H1 (cell line): ENCODE data around the gene MRPL27. TPM values are rescaled to one million over a fixed set of nuclear protein-coding genes. Genes with fewer than 3 reads are reported as not detected.

ENCODE experiments used
- ATF3 ChIP-seq: IDR thresholded peaks from 2 replicates; pipeline ENCODE4 v1.6.1; 2011; ENCODE audit warnings: low read depth, mild to moderate bottlenecking, low read length; ENCODE audit not compliant: insufficient read depth
- CTCF ChIP-seq, 3 experiments: IDR thresholded peaks; 1 replicate in 2 of 3; 2 replicates in 1 of 3; pipeline versions ENCODE4 v1.5.1 to v1.6.1; 2011; ENCODE audit warnings: low read length in 3 of 3, mild to moderate bottlenecking in 3 of 3, inconsistent platforms in 2 of 3, low read depth in 1 of 3, moderate library complexity in 1 of 3; ENCODE audit not compliant: insufficient read depth in 1 of 3; ENCODE audit errors: control extremely low read depth in 1 of 3
- PHF8 ChIP-seq: fragments of 200-600 bp; sonication (generic); conservative IDR thresholded peaks from 2 replicates; pipeline ENCODE4 v1.7.1; 2012; ENCODE audit warnings: low read depth, mild to moderate bottlenecking, inconsistent platforms, low read length, moderate library complexity
- RAD21 ChIP-seq, 2 experiments: IDR thresholded peaks in 1 of 2; conservative IDR thresholded peaks in 1 of 2; 2 replicates each; pipeline ENCODE4 v1.6.1; 2011; ENCODE audit warnings: low read depth in 2 of 2, low read length in 2 of 2, improper control_type of control experiment in 1 of 2, inconsistent platforms in 1 of 2, mild to moderate bottlenecking in 1 of 2, moderate library complexity in 1 of 2
- RXRA ChIP-seq: IDR thresholded peaks from 2 replicates; pipeline ENCODE4 v1.6.1; 2011; ENCODE audit warnings: low read depth, mild to moderate bottlenecking, low read length, moderate library complexity; ENCODE audit not compliant: insufficient read depth
- SIN3A ChIP-seq, 2 experiments: IDR thresholded peaks in 1 of 2; conservative IDR thresholded peaks in 1 of 2; 2 replicates each; pipeline ENCODE4 v1.6.1; 2011 to 2012; ENCODE audit warnings: low read length in 2 of 2, improper control_type of control experiment in 1 of 2, low read depth in 1 of 2, mild to moderate bottlenecking in 1 of 2
- SIRT6 ChIP-seq: IDR thresholded peaks from one replicate; pipeline ENCODE4 v1.7.1; 2012; ENCODE audit warnings: low read length, inconsistent platforms
- polyA plus RNA-seq, 7 experiments: library from polyadenylated mRNA; depleted of rRNA in 3 of 7; stranded (reverse) in 5 of 7; unstranded in 2 of 7; fragments of >200 nt in 5 of 7; fragments of 200-250 nt in 2 of 7; gene quantifications; 1 replicate in 5 of 7; 2 replicates in 1 of 7; 4 replicates in 1 of 7; pipeline versions ENCODE4 v1.2.1 to v1.2.3, GENCODE V29; 2011 to 2013; ENCODE audit warnings: missing spikeins in 2 of 7, mixed read lengths in 2 of 7
- total RNA-seq: library from RNA; stranded (reverse); fragmentation: NEBNext Ultra II Directional; extraction: Animal tissue kit (Norgen Biotek cat#: 25700); gene quantifications from 2 replicates; pipeline ENCODE4 v1.2.1, GENCODE V29; 2021

MRPL27 gene
- total and polyA plus RNA-seq, 2 of the 8 experiments (the other 6 are each of a cell fraction or from before 2014, with no cell fraction given), result 75.6 to 135 TPM

- TF ChIP-seq SIRT6 (no peak), CTCF (IDR thresholded peaks at IDR 0.05; ENCODE audit: control extremely low read depth in 1 of 3, insufficient read depth in 1 of 3, low read depth in 1 of 3, low read length in 3 of 3) (peak; percentile 63 to 85 (median 79)), PHF8 (no peak), RAD21 (IDR thresholded peaks at IDR 0.05 in 1 of 2, conservative IDR thresholded peaks at IDR 0.05 in 1 of 2; ENCODE audit: low read depth in 2 of 2, low read length in 2 of 2) (peak; percentile 53 to 65), SIN3A (conservative IDR thresholded peaks at IDR 0.05 in 1 of 2, IDR thresholded peaks at IDR 0.05 in 1 of 2; ENCODE audit: low read depth in 1 of 2, low read length in 2 of 2) (peak in 1 of 2 experiments; percentile 67; a peak in 1 of 4 replicates), RXRA (no peak), ATF3 (no peak)
Measured at GRCh38 chr17:50361561-50362480, 11.2 kb downstream of the MRPL27 start (continued).
